Esophagus muscularis mucosa (tissue), 4 donors: Measurements from ENCODE around the gene CDH10. TPM values are rescaled to one million over a fixed set of nuclear protein-coding genes. Genes with fewer than 3 reads are reported as not detected.

Experiments
- small RNA-seq, 3 donors: library from RNA; depleted of rRNA; stranded (forward); fragments of <200 nt; gene quantifications; one replicate each; pipeline ENCODE3, GENCODE V24; 2016
- total RNA-seq, 4 donors: library from RNA; depleted of rRNA; stranded (reverse); fragments of >200 nt; gene quantifications; one replicate each; pipeline versions ENCODE4 v1.1.0 to v1.2.1, GENCODE V29; 2016

CDH10 gene
- total RNA-seq, 4 donors from 2014 or later: 0.23 TPM; not detected in 3

Small RNA genes within 50 kb of the gene (small RNA-seq; reads per million reads assigned to genes)
- gene AC091885.1 (0 reads per million in 3 donors), gene RF00017 (0 reads per million in 3 donors)
